Heart left ventricle (tissue), 13 donors: ENCODE results near the gene DOHH.

ENCODE experiments used
- POLR2A ChIP-seq, 2 donors: fragments of 450-650 bp; IDR thresholded peaks; one replicate each; pipeline ENCODE4 v1.6.1; 2017; ENCODE audit warnings: antibody characterized with exemption in 2 of 2, mild to moderate bottlenecking in 2 of 2, moderate library complexity in 2 of 2
- TF ChIP-seq, protein P1 (sequence below), 12 donors: fragments of 200-600 bp; sonication (generic) in 4 of 12; IDR thresholded peaks; one replicate each; pipeline versions ENCODE4 v1.5.0 to v1.8.0; 2018 to 2022; ENCODE audit warnings: antibody characterized with exemption in 12 of 12, mild to moderate bottlenecking in 5 of 12
- donor health status: ischemic (EF 13 %, LVEDD 7.1; RV severe dilation, severe dysfunction).
- donor health status: DM: no; HTN: yes; CAD: no.
- donor health status: DM: no; HTN: no; CAD: no.
- donor health status: ischemic (EF 25% LVEDD 6.9; RV normal size, moderate dysfunction).
- donor health status: ischemic (EF 25% LVEDD 5.7; RV mildly dilated, moderate dysfunction).
- donor health status: ischemic (EF 35%, LVEDD 5.7; RV mildly dilated, moderate dysfunction).
- donor health status: nonischemic (EF 11% LVEDD 7.7; RV severe dilation, severe dysfunction).
- donor health status: DM: yes; HTN: yes; CAD: no.
- donor health status: PGD.
- donor health status: ischemic (EF 29% LVEDD 5.4; RV normal size, mild dysfunction).
- donor health status: nonischemic (EF 23%, LVEDD 6.1; RV moderate dilation, normal function).

DNA sequence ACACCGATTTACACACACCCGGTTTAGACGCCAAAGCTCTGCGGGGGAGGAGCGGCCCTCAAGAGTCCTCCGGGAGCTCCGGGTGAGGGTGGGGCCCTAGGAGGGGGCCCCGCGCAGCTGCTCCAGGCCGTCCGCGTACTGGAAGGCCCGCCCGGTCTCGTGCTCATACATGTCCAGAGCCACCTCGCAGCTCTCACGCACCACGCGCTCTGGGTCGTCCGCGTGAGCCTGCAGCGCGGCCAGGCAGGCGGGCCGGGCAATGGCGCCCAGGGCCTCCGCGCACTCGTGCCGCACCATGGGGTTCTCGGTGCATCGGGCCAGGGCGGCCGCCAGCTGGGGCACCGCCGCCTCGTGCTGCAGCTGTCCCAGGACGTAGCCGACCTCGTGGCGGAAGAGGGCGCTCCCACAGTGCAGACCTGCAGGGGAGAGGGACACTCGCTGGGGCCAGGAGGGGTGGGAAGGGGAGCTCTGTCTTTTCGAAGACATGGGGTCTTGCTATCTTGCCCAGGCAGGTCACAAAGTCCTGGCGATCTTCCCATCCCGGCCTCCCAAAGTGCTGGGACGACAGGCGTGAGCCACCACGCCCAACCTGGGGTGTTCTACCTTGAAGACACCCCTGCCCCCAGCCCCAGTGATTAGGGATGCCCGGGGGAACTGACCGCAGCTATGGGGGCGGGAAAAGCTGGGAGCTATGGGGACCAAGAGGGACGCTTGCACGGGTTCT is 8.9 kb downstream of the DOHH start:
- TF ChIP-seq, protein P1, sequence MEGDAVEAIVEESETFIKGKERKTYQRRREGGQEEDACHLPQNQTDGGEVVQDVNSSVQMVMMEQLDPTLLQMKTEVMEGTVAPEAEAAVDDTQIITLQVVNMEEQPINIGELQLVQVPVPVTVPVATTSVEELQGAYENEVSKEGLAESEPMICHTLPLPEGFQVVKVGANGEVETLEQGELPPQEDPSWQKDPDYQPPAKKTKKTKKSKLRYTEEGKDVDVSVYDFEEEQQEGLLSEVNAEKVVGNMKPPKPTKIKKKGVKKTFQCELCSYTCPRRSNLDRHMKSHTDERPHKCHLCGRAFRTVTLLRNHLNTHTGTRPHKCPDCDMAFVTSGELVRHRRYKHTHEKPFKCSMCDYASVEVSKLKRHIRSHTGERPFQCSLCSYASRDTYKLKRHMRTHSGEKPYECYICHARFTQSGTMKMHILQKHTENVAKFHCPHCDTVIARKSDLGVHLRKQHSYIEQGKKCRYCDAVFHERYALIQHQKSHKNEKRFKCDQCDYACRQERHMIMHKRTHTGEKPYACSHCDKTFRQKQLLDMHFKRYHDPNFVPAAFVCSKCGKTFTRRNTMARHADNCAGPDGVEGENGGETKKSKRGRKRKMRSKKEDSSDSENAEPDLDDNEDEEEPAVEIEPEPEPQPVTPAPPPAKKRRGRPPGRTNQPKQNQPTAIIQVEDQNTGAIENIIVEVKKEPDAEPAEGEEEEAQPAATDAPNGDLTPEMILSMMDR (IDR thresholded peaks at IDR 0.05), result no peak
- TF ChIP-seq POLR2A (IDR thresholded peaks at IDR 0.05), result no peak
